Pancreas (tissue), 10 donors: ENCODE measurements around the gene NOL9. TPM values are rescaled to one million over a fixed set of nuclear protein-coding genes. Genes with fewer than 3 reads are reported as not detected.

Source experiments
- ATAC-seq, 4 donors: fragments of 200-7000 bp; cut with Tn5 transposase; one replicate each; pipeline versions ENCODE4 v1.8.0 to v1.9.1; 2020; ENCODE audit warnings: mild to moderate bottlenecking in 4 of 4, moderate library complexity in 4 of 4
- DNase-seq, 6 donors: peaks; one replicate each; pipeline ENCODE4 v3.0.0-alpha.2; 2020
- FAIRE-seq: peaks from 2 replicates; lab custom pipeline; 2012; peaks lifted over from hg19 to GRCh38; lab: Jason Lieb, UNC
- H3K27ac ChIP-seq, 4 donors: fragments of 200-600 bp; sonication (generic); 1 replicate in 3 of 4; 2 replicates in 1 of 4; pipeline versions ENCODE4 v1.5.0 to v1.8.0; 2020
- H3K27me3 ChIP-seq, 4 donors: fragments of 200-600 bp; one replicate each; pipeline ENCODE4 v1.8.0; 2021
- H3K36me3 ChIP-seq, 3 donors: fragments of 200-600 bp; sonication (generic) in 1 of 3; one replicate each; pipeline versions ENCODE4 v1.5.0 to v1.8.0; 2020 to 2021
- H3K4me1 ChIP-seq, 3 donors: fragments of 200-600 bp; one replicate each; pipeline ENCODE4 v1.8.0; 2021
- H3K4me3 ChIP-seq, 4 donors: fragments of 200-600 bp; sonication (generic) in 2 of 4; one replicate each; pipeline versions ENCODE4 v1.5.0 to v1.8.0; 2020 to 2021
- H3K9me3 ChIP-seq, 4 donors: fragments of 200-600 bp; one replicate each; pipeline ENCODE4 v1.8.0; 2021
- CTCF ChIP-seq, 4 donors: fragments of 200-600 bp; sonication (generic) in 3 of 4; IDR thresholded peaks; one replicate each; pipeline versions ENCODE4 v1.5.0 to v1.8.0; 2021; ENCODE audit warnings: antibody characterized with exemption in 4 of 4
- WGBS, 2 donors: extraction: QIAGEN DNeasy Blood & Tissue Kit; methylation state at CpG; one replicate each; pipeline ENCODE4 v1.1.7; 2013; 5-methylcytosine and 5-hydroxymethylcytosine counted together
- intact Hi-C, 3 donors: fragments of 100-400 bp; cut with DNase I; formaldehyde crosslinking; loops; one replicate each; pipeline versions ENCODE4 v1.11.1 to v1.14.2; 2022
- polyA plus RNA-seq, 2 donors: library from polyadenylated mRNA; stranded (reverse); fragments of 200-250 nt; gene quantifications; one replicate each; pipeline ENCODE4 v1.2.3, GENCODE V29; 2013
- total RNA-seq, 6 donors: library from RNA; stranded (reverse); fragmentation: NEBNext Ultra II Directional in 4 of 6; extraction: Animal tissue kit (Norgen Biotek cat#: 25700) in 4 of 6; gene quantifications; one replicate each; pipeline versions ENCODE4 v1.2.1 to v1.2.4, GENCODE V29; 2021 to 2023
- donor health status: healthy with polysubstance abuse.
- donor health status: DM: no; HTN: no; CAD: no; lungs with moderate emphysema.
- donor health status: DM: no; HTN: no; CAD: no.
- donor health status: control.
- donor health status: control.
- donor health status: Bipolar disorder and iron deficiency.
- donor health status: DM: yes; HTN: yes; CAD: no.
- donor health status: DM: no; HTN: no; CAD: no.
- donor health status: DM: no; HTN: no; CAD: no.
- donor health status: DM: yes; HTN: yes; CAD: no.

Gene NOL9
- total and polyA plus RNA-seq, 8 donors = 7.5 to 15.1 (median 11.4) TPM

DNA sequence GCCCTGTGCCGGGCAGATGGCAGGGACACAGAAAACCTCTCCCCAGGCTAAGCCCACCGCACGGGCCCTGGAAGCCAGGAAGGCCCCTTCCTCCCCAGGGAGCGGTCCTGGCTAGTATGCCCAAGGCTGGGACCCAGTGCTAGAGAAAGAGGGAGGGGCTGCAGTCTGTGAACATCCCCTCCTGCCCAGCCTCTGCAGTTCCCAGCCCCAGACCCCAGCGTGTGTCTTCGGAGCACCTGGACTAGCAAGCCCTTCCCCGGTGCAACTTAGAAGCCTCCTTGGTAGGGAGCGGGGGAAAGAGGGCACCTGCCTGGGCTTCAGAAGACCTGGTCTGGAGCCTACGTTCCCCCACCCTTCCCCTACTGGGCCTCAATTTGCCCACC is 64.9 kb downstream of the NOL9 start:
- no peaks in the 10 kb centered on the region for H3K36me3 ChIP-seq
- no peak overlapping the region for H3K4me3 ChIP-seq
- no peak for TF ChIP-seq CTCF (IDR thresholded peaks at IDR 0.05)
- 57 to 78% methylated on average over 9 of the region's 9 CpGs for WGBS, 2 donors
- H3K4me1 ChIP-seq = no peaks in the 10 kb centered on the region
- ATAC-seq (no peak), FAIRE-seq (no peak), DNase-seq (peak in 2 of 6 donors; percentile 31 to 67)
- H3K9me3 ChIP-seq = no peaks in the 10 kb centered on the region
- no peaks in the 10 kb centered on the region for H3K27me3 ChIP-seq
- no peak overlapping the region for H3K27ac ChIP-seq
- intact Hi-C loops = loop anchor here in 2 of 3 donors (5.0 to 10.0 kb wide), 2 partner anchors 153 to 155 kb away; no protein-coding TSS in a partner anchor

DNA sequence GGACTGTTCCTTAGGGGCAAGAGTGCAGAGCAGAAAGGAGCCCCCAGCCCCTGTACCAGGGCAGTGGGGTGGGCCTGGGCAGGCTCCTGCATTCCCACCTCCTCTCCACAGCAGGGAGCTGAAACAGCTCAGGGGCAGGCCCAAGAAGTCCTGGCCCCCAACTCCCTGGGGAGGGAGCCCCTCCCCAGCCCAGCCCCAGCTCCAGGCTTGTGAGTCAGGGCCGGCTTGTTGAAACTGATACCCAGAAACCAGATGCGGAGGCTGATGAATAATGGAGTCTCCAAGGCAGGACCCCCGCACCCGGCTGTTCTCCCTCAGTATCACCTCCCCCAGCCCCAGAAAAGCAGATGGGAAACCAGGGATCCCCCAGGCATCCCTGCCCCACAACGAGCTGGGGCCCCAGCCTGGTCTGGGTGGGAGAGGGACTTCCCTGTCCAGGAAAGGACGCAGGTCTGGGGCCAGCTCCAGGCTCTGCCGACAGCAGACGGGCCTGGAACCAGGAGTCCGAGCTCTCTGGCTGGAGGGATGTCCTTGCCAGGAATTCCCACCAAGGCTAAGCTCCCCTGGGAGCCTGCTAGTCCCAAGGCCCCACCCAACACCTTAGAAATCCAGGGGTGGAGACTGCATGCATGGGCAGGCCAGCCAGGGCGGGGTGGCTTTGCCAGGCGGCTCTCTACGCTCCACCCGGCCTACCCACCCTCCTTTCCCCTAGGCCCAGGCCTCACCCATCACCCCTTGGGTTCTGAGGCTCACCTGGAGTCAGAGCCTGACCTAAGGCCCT is 65.5 kb downstream of the NOL9 start:
- no peaks in the 10 kb centered on the region for H3K9me3 ChIP-seq

DNA sequence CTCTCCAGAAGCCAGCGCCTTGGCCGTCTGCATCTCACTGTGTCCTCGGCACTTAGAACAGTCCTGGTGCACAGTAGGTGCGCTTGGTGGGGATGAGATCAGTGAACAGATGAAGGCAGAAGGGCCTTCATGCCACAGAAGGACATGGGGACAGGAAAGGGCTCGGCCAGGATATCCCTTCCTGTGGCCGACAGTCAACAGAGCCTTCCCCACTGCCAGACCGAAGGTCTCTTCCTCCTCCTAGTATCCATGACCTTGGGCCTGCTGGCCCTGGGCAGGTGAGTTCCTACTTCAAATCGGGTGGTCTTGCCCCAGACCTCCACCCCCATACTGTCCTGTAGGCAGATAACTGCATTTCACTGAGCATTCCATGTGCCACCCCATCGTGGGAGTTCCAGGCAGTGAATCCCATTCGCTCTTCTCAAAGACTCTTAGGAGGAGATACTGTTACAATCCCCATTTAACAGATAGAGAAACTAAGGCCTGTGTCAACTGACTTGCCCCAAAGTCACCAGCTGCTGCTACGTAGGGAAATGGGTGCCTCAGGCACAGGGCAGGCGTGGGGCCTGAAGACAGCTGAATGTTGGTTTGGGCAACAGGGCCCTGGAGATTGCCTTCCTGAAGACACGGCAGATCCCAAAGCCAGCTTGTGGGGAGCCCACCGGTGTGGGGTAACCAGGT is 66.4 kb downstream of the NOL9 start:
- H3K27me3 ChIP-seq = no peaks in the 10 kb centered on the region
- no peaks in the 10 kb centered on the region for H3K4me1 ChIP-seq

More for the DNA sequence above, 65.5 kb downstream of the NOL9 start:
- Histone ChIP-seq H3K4me3 (no peak overlapping the region), H3K36me3 (no peaks in the 10 kb centered on the region), H3K27ac (no peak overlapping the region), H3K27me3 (no peaks in the 10 kb centered on the region), H3K4me1 (no peaks in the 10 kb centered on the region)
- WGBS, 2 donors = 69 to 70% methylated on average over 13 of the region's 13 CpGs
- FAIRE-seq (no peak), ATAC-seq (no peak), DNase-seq (peak in 1 of 6 donors; percentile 26)
- intact Hi-C loops = loop anchor here in 2 of 3 donors (5.0 to 10.0 kb wide), 2 partner anchors 154 to 156 kb away; no protein-coding TSS in a partner anchor
- TF ChIP-seq CTCF (IDR thresholded peaks at IDR 0.05) = no peak

GRCh38 chr1:6486433-6487011 is 67.8 kb downstream of the NOL9 start:
- H3K4me3 ChIP-seq = no peak overlapping the region
- intact Hi-C loops = loop anchor here in 2 of 3 donors (5.0 to 10.0 kb wide), 2 partner anchors 156 to 158 kb away; no protein-coding TSS in a partner anchor
- H3K27ac ChIP-seq = no peak overlapping the region
- no peaks in the 10 kb centered on the region for H3K36me3 ChIP-seq
- H3K4me1 ChIP-seq = no peaks in the 10 kb centered on the region
- no peaks in the 10 kb centered on the region for H3K9me3 ChIP-seq
- WGBS, 2 donors = 3% methylated on average over 15 of the region's 15 CpGs
- H3K27me3 ChIP-seq = no peaks in the 10 kb centered on the region
- ATAC-seq (peak; percentile 45 to 75 (median 68)), FAIRE-seq (no peak), DNase-seq (peak; percentile 74 to 94 (median 87))
- peak; percentile 79 to 89 (median 88) for TF ChIP-seq CTCF (IDR thresholded peaks at IDR 0.05)

More for the DNA sequence above, 66.4 kb downstream of the NOL9 start:
- no peaks in the 10 kb centered on the region for H3K36me3 ChIP-seq
- DNase-seq (peak in 2 of 6 donors; percentile 15 to 30), FAIRE-seq (no peak), ATAC-seq (no peak)
- no peak for TF ChIP-seq CTCF (IDR thresholded peaks at IDR 0.05)
- intact Hi-C loops = loop anchor here in 2 of 3 donors (5.0 to 10.0 kb wide), 2 partner anchors 154 to 157 kb away; no protein-coding TSS in a partner anchor
- H3K27ac ChIP-seq = no peak overlapping the region
- no peaks in the 10 kb centered on the region for H3K9me3 ChIP-seq
- WGBS, 2 donors = 78 to 87% methylated on average over 14 of the region's 14 CpGs
- H3K4me3 ChIP-seq = no peak overlapping the region
